ENCODE data around the gene BCKDHA. TPM values are rescaled to one million over a fixed set of nuclear protein-coding genes. Genes with fewer than 3 reads are reported as not detected.
"Not testable (repeated sequence)": the region's sequence is repeated elsewhere in the genome, so short reads cannot be mapped to it uniquely, and the experiment has no call there.

BCKDHA gene
- total RNA-seq, 1 experiment from 2014 or later, result 34.9 TPM

DNA sequence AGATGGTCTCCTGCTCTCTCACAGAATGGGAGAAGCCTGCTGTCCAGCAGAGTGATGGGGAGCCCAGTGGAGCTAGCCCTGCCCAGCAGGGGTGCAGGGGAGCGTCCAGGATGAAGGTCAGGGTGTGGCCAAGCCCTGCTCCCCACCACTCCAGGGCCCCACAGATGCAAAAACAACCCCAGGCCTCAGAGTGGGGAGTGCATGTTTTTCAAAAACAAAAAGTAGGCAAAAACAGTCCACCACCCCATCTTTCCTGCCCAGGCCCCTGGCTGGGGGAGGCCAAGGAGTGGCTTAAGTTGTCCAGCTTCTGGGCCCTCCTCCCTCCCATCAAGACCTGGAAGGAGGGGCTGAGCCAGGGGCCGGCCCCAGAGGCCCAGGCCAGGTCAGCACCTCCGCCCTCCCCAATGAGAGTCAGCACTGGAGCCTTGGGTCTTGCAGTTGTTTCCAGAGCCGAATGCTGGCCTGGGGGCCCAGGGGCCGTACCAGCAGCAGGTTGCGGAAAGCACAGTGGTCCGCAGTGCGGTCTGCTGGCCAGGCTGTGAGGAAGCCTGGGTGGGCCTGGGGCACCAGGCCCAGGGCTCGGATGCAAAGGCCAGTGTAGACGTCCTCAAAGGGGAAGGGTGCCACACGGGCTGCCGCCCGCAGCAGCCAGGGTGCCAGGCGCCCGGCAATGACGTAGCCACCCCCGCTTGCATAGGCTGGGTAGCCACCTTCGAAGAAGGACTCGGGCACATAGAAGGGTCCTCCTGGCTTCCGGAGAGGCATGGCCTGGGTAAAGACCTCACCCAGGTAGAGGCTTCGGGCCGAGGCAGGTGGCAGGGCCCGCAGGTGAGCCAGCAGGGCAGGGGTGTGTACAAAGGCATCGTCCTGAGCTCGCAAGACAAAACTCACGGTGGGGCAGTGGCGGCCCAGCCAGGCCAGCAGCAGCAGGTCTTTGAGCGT lies 27.8 kb downstream of the BCKDHA start:
- DNase-seq (ENCODE audit: low spot score), result no peak

DNA sequence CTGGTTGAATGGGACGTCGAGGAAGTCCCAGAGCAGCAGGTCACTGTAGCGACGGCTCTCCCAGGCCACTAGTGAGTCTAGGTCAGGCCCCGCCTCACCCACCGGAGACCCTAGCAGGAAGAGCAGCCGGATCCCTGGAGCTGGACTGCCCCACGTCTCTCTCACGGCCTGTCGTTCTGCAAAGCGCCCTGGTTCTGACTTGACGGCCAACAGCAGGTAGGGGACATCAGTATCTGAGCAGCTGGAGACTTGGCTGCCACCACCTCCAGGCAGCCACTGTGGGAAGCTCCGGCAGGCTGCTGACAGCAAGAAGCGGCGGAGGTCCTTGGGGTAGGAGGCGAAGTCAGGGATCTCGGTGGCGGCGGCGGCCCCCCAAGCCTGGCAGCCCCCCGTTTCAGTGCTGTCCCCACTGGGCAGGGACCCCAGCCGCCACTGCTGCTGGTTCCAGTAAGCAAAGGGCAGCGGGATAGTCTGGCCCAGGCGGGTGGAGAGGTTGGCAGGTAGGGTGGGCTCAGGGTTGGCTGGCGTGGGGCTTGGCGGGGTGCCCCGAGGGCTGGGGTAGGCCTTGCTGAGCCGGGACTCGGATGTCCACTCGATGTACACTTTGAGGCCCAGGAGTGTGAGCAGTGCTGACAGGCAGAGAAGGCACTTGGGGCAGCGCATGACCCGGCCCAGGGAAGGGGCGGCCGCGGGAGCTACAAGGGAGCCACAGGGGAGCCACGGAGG lies 28.7 kb downstream of the BCKDHA start:
- DNase-seq (ENCODE audit: low spot score), result no peak

DNA sequence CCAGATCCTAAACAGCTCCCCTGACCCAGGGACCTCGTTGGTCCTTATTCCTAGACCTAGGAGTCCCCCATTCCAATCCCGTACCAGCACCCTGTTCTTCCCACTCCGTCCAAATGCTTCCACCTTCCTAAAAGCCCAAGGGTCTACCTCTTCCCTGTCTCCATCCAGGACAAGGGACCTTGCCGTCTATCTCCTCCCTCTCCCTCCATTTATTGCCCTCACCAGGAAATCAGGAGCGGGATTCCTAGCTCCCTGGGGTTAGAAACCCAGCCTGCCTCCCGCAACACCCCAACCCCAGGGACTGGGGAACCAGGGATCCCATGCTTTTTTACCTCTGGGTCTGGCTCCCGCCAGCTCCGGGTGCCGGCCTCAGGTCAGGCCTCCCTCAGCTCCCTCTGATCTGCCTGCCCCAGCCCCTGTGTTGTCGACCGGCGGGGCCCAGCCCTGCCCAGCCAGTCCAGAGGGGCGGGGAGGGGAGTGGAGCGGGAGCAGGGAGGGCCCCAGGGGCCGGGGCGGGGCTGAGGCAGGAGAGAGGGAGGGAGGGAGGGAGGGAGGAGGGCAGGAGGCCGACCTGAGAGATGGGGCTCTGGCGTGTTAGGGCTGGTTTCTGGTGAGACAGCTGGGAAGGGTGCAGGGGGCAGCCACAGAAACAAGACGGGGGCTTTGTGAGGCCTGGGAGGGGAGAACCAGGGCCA lies 29.5 kb downstream of the BCKDHA start, which contains the start of gene B3GNT8:
Gene B3GNT8, minus strand, starts transcription at position 423 of the 695 bp plus-strand sequence. CDS start 596 bp downstream, outside the sequence.
- no peak for DNase-seq (ENCODE audit: low spot score)

DNA sequence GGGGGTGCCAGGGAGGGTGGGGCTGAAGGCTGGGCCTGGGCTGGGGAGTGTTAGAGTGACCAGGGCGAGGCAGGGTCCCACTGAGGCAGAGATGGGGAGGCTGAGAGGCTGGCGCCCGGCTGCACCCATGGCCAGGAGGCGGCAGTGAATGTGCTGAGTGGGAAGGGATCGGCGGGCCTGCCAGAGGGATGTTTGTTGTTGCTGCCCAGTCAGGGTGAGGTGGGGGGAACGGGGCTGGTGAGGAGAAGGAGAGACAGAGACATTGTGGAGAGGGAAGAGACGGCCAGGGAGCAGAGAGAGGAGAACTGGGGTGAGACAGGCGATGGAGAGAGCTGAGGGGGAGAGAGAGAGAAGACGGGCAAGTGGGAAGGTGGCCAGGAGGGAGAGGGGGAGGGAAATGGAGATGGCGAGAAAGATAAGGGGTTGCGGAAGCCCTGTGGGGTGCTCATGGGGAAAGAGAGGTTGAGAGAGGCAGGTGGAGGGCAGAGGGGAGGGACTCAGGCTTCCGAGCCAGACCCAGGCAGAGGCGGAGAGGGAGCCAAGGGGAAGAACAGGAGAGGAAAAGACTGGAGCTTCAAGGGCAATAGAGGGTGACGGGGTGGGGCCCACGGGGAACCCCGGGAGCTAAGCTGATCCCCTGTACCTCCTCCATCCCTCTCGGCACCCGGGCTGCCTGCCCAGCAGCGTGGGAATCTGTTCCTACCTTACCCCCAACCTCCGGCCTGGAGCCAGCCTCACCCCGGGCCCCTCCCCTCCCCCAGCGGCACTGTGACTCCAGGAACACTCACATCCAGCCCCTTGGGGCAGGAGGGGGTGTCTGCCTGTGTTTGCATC lies 30.2 kb downstream of the BCKDHA start:
- no peak for DNase-seq (ENCODE audit: low spot score)

DNA sequence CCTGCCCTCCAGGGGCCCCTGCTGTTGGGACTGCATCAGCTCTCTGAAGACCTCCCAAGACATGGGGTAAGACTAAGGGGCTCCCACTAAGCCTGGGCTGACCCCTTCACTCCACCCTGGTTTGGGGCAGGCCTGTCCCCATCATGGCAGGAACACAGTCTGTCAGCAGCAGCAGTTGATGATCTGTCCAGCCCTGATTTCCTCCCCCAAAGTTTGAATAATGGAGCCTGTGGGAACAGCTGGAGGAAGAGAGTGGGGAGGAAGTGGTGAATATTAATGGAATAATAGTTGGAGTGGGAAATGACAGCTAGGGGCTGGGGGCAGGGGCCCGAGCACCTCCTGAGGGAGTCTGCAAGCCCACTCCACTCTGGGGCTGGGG lies 30.9 kb downstream of the BCKDHA start:
- DNase-seq (ENCODE audit: low spot score), result no peak

DNA sequence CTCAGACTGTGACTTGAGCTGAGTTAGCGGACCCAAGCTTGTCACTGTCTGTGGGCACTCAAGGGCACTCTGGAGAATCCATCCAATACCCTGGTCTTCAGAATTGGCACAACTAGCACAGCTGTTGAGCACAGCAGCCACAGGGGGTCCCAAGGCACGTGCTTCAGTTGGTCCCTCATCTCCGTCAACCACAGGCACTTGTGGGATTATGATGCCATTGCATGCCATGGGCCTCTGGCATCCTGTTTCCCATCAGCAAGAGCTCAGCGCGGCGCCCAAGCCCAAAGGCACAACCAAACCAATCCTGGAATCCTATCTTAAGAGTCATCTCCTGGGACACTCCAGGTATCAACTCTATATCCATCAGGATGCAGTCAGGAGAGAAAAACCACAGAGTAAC lies 33.3 kb downstream of the BCKDHA start:
- DNase-seq (ENCODE audit: low spot score), result peak; percentile 27

DNA sequence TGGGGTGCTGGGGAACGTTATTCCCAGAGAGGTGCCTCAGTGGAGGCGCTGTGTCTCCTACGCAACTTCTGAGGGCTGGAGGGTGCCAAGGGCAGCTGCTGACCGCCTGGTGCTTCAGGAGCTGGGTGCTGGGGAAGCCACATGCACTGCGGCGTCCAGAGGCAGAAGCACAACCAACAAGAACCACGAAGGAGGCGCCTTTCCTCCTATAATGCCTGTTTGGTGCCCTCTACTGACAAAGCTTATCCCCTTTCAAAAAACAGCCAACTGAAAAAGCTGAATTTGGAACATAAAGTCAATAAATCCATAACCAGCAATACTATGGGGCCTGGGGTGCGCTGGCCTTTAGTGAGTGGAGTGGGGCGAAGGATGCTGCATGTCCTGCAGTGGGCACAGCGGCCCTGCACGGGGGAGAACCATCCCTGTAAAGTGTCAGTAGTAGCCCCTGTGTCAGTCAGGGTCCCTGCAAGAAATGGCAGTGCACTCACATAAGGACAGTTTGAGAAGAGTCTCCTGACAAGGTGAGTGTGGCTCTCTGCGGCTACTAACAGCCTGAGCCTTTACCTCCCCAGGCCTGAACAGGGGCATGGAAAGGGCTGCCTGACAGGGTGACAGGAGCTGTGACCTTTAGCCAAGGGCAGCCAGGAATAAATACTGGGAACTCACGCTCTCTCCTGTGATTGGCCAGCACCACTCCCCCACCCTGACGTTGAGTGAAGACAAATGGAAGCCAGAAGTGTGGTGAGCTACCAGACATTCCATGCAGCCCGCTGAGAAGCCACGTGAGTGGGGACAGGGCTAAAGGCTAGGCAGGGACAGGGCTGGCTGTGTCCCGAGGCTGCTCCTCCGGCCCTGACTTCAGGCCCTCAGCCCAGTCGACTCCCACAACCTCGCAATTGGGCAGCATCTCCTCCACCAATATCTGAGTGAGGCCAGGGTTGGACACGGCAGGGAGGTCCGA lies 34.1 kb downstream of the BCKDHA start:
- DNase-seq (ENCODE audit: low spot score), result peak; percentile 45

DNA sequence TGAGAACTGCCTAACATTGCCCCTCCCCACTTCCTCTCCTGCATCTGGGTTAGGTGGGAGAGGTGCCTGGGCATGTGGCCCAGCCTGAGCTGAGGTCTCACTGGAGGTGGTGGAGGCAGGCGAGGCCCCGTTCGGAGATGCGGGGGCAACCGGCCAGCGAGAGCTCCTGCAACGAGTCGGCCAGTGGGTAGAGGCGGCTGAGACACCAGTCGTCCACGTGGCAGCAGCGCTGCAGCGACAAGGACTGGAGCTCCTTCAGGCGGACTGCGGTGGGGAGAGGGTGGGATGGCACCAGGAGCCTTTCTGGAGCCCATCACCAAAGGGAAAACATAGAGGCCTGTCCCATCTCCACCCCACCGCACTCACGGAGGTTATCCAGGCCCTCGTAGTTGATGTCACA lies 35.6 kb downstream of the BCKDHA start:
- no peak for DNase-seq (ENCODE audit: low spot score)

DNA sequence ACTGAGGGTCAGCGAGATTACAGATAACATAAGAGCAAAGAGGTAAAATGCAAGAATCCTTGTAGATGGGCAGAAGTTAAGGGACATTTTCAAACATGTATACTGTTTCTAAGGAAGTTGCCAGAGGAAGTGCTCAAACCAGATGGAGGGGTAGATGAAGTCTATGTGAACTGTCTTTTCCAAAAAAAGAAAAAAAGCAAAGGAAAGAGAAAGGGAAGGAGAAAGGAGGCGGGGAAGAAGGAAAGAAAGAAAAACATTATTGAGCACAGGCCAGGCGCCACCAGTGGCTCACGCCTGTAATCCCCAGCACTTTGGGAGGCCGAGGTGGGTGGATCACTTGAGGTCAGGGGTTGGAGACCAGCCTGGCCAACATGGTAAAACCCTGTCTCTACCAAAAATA lies 36.8 kb downstream of the BCKDHA start:
- DNase-seq (ENCODE audit: low spot score), result no peak

DNA sequence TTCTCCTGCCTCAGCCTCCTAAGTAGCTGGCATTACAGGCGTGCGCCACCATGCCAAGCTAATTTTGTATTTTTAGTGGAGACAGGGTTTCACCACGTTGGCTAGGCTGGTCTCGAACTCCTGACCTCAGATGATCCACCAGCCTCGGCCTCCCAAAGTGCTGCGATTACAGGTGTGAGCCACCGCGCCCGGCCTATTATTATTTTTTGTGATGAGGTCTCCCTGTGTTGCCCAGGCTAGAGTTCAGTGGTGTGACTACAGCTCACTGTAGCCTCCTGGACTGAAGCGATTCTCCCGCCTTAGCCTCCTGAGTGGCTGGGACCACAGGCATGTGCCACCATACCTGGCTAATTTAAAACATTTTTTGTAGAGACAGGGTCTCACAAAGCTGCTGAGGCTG lies 37.8 kb downstream of the BCKDHA start:
- not testable (repeated sequence) for DNase-seq (ENCODE audit: low spot score)

DNA sequence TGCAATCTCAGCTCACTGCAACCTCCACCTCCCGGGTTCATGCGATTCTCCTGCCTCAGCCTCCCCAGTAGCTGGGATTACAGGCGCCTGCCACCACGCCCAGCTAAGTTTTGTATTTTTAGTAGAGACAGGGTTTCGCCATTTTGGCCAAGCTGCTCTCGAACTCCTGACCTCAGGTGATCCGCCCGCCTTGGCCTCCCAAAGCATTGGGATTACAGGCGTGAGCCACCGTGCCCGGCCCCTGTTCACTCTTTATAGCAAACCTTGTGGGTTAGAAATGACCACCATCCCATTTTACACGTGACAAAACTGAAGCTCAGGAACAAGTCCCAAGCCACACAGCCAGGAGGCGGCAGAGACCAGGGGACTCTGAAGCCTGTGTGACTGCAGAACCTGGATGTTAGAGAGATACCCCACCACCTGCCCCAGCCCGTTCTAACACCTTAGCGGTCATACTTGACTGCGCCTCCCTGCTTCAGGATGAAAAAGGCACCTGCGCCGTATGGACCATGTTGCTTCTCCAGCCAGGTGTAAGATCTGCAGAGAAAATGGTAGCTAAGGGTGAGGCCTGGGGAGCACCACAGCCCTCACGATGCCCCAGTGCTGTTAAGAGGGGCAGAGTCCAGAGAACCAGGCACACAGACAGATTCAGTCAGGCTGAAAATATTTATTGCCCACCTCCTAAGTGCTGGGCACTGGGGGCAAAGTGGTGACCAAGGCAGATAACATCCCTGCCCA lies 38.5 kb downstream of the BCKDHA start:
- DNase-seq (ENCODE audit: low spot score), result no peak

DNA sequence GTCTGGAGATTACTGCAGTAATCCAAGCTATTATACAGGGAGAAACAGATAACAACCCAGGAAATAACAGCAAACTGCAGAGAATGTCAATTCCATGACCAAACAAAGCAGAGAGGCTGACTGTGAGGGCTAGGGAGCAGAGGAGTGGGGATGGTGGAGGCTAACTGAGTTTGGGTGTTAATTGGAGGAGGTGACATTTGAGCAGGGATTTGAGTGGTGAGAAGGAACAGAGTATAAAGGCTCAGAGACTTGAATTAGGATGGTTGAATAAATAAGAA lies 39.0 kb downstream of the BCKDHA start:
- no peak for DNase-seq (ENCODE audit: low spot score)

DNA sequence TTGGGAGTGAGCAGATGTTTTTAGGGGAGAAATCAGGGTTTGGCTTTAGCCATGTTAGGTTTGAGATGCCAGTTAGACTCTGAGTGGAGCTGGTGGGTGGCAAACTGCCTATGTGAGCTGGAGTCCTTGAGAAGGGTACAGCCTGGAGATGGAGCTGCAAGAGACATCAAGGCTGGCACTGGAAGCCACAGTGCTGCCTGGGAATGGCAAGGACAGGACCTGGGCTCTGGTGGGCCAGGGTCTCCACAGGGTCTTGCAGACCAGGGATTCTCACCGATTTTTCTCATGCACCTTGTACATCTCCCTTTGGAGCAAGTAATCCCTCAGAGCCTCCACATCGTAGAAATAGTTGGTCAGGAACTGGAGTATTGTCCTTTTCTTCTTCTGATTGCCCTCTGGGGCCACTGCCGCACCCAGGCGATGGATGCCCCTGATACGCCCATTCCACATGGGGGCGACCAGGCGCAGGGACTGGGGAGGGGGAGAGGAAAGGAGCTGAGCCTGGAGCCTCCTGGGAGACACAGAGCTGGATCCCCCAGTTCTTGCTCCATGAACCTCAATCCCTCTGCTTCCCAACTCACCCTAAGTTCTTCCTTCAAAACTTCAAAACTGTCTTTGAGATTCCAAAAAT lies 40.4 kb downstream of the BCKDHA start:
- DNase-seq (ENCODE audit: low spot score), result no peak

DNA sequence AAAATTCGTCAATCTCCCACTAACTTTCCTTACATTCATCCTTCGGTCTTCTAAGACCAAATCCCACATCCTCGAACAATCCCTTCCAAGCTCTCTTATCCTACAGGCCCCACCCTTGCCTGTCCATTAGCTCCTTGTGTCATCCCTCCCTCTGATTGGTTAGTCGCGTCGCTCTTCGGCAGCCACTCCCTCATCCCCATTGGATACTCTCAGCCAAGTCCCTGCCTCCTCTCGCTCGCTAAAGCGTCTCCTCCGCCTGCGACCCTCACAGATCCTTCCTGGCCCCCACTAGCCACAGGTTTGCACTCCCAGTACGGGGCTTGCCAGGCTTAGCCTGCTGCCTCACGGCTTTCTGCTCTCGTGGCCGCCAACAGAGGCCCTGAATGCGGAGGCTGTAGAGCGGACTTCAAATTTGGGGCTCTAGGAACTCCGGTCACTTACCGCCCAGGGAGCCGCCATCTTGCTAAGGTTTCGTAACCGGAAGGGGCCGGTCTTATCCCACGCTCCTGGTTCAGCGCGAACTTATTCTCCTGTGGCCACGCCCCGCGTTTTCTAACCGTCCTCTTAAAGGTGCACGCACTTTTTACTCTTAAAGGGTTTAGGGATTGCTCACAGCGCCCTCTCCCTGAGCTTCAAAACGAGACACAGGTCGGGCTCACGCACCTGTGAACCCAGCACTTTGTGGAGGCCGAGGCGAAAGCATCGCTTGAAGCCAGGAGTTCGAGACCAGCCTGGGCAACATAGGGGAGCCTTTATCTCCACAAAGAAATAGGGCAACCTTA lies 42.0 kb downstream of the BCKDHA start, which contains the start of gene DMAC2:
Gene DMAC2, minus strand, starts transcription at position 472 of the 782 bp plus-strand sequence. Its CDS starts 13 bp downstream, at position 459.
- DNase-seq (ENCODE audit: low spot score), result peak; percentile 99

DNA sequence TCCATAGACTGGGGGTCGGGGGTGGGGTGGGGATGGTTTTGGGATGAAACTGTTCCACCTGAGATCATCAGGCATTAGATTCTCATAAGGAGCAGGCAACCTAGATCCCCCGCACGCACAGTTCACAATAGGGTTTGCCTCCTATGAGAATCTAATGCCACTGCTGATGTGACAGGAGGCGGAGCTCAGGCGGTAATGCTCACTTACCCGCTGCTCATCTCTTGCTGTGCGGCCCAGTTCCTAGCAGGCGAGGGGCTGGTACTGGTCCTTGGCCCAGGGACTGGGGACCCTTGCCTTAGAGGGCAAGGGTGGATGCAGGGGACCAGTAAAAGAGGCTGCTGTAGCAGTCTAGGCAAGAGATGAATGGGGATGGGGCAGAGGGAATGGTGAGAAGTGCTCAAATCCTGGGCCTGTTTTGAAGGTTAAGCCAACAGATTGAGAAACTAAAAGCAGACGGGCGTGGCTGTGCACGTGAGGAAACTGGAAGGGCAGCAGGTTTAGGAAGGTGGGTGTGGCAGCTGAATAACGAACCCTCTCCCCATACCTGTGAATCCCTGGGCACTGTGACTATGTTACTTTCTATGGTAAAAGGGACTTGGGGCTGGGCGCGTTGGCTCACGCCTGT lies 43.8 kb downstream of the BCKDHA start:
- DNase-seq (ENCODE audit: low spot score), result no peak

DNA sequence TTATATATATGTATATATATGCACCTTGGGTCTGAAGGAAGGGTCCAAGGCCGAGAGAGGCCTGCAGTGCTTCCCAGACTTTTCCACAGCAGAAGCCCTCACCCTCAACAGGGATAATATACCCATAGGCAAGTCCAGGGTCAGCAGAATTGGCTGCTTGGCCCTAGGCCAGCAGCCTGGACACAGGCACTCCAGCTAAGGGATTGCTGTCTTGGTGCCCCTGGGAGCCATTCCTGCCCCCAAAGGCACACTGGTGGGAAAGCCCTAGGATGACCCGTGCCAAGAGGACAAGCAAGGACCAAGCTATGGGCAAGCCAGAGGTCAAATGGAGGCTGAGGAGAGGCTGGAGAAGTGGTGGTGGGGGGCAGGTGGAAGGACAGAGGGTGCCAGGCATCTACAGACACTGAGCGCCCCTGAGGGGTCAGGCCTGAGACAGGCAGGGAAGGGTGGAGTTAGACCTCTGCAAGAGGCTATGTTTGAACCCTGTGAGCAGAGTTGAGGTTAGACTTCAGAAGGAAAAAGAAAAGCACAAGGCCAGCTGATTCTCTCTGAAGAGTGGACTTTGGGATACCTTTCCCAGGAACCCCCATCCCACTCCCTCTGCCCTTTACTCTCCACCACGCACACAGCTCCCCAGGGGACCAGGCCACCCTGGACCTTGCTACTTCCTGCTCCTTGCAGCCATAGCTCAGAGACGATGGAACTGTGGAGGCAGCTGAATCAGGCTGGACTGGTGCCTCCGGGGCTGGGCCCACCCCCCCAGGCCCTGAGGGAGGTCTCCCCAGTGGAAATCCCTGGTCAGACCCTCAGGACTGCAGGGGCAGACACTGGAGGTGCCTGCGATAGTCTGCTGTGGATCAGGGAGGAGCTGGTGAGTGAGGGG lies 45.1 kb downstream of the BCKDHA start, which contains the start of gene ERICH4:
Gene ERICH4, plus strand, starts transcription at position 684 of the 883 bp plus-strand sequence. Its CDS starts 14 bp downstream, at position 698.
- DNase-seq (ENCODE audit: low spot score), result no peak

Measured in A172 (cell line).